Measurements from ENCODE around the gene ACBD4.

- TF ChIP-seq, protein P1, sequence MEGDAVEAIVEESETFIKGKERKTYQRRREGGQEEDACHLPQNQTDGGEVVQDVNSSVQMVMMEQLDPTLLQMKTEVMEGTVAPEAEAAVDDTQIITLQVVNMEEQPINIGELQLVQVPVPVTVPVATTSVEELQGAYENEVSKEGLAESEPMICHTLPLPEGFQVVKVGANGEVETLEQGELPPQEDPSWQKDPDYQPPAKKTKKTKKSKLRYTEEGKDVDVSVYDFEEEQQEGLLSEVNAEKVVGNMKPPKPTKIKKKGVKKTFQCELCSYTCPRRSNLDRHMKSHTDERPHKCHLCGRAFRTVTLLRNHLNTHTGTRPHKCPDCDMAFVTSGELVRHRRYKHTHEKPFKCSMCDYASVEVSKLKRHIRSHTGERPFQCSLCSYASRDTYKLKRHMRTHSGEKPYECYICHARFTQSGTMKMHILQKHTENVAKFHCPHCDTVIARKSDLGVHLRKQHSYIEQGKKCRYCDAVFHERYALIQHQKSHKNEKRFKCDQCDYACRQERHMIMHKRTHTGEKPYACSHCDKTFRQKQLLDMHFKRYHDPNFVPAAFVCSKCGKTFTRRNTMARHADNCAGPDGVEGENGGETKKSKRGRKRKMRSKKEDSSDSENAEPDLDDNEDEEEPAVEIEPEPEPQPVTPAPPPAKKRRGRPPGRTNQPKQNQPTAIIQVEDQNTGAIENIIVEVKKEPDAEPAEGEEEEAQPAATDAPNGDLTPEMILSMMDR (IDR thresholded peaks at IDR 0.05), result no peak
- TF ChIP-seq POLR2A (IDR thresholded peaks at IDR 0.05) (no peak), POLR2AphosphoS5 (IDR thresholded peaks at IDR 0.05; ENCODE audit: insufficient read depth in 1 of 2, low read depth in 1 of 2) (no peak)
Observed at GRCh38 chr17:45162025-45162687, 26.7 kb downstream of the ACBD4 start.

Measured in vagina (tissue), 2 donors.